Right lobe of liver (tissue), 6 donors: ENCODE data around the gene A2ML1. TPM values are rescaled to one million over a fixed set of nuclear protein-coding genes. Genes with fewer than 3 reads are reported as not detected.
A peak's percentile ranks its signal among the peaks of the same experiment; 100 is the strongest.
"Not testable (repeated sequence)": the region's sequence is repeated elsewhere in the genome, so short reads cannot be mapped to it uniquely, and the experiment has no call there.

Experiments
- ATAC-seq, 4 donors: fragments of 200-7000 bp; cut with Tn5 transposase; one replicate each; pipeline ENCODE4 v1.9.1; 2020; ENCODE audit warnings: mild to moderate bottlenecking in 4 of 4, moderate library complexity in 4 of 4
- DNase-seq, 3 donors: peaks; one replicate each; pipeline ENCODE4 v3.0.0-alpha.2; 2020
- H3K27ac ChIP-seq, 3 donors: fragments of 200-600 bp; one replicate each; pipeline ENCODE4 v1.8.0; 2022
- H3K27me3 ChIP-seq, 2 donors: fragments of 200-600 bp; one replicate each; pipeline ENCODE4 v1.8.0; 2022
- H3K36me3 ChIP-seq, 4 donors: fragments of 200-600 bp; sonication (generic) in 1 of 4; one replicate each; pipeline versions ENCODE4 v1.5.1 to v1.8.0; 2017 to 2022; ENCODE audit warnings: control low read depth in 1 of 4
- H3K4me1 ChIP-seq, 4 donors: fragments of 200-600 bp; sonication (generic) in 1 of 4; one replicate each; pipeline versions ENCODE4 v1.5.1 to v1.8.0; 2017 to 2022; ENCODE audit warnings: control low read depth in 1 of 4
- H3K4me3 ChIP-seq, 3 donors: fragments of 200-600 bp; one replicate each; pipeline ENCODE4 v1.8.0; 2022
- H3K9me3 ChIP-seq, 4 donors: fragments of 200-600 bp; sonication (generic) in 1 of 4; one replicate each; pipeline versions ENCODE4 v1.5.1 to v1.8.0; 2017 to 2022; ENCODE audit warnings: control low read depth in 1 of 4
- CTCF ChIP-seq, 4 donors: fragments of 200-600 bp in 3 of 4; fragments of 450-650 bp in 1 of 4; IDR thresholded peaks; one replicate each; pipeline versions ENCODE4 v1.5.1 to v1.8.0; 2016 to 2022; ENCODE audit warnings: antibody characterized with exemption in 4 of 4, mild to moderate bottlenecking in 2 of 4
- POLR2A ChIP-seq: fragments of 450-650 bp; IDR thresholded peaks from one replicate; pipeline ENCODE4 v1.6.1; 2017; ENCODE audit warnings: antibody characterized with exemption, mild to moderate bottlenecking
- WGBS: methylation state at CpG from one replicate; pipeline ENCODE4 v1.1.6; 2018; ENCODE audit warnings: low coverage, low lambda C conversion rate; ENCODE audit not compliant: insufficient coverage; ENCODE audit errors: missing lambda C conversion rate; 5-methylcytosine and 5-hydroxymethylcytosine counted together
- intact Hi-C, 2 donors: fragments of 100-400 bp; cut with DNase I; formaldehyde crosslinking; loops; one replicate each; pipeline versions ENCODE4 v1.11.2 to v1.14.1; 2022
- total RNA-seq, 6 experiments: library from RNA; depleted of rRNA in 2 of 6; stranded (reverse); fragments of >200 nt in 2 of 6; fragmentation: NEBNext Ultra II Directional in 3 of 6; extraction: Animal tissue kit (Norgen Biotek cat#: 25700) in 3 of 6; gene quantifications; one replicate each; pipeline versions ENCODE4 v1.1.0 to v1.2.4, GENCODE V29; 2016 to 2023
- donor health status: DM: no; HTN: yes; CAD: no.
- donor health status: DM: no; HTN: no; CAD: no.
- donor health status: DM: no; HTN: no; CAD: no.
- donor health status: DM: no; HTN: yes; CAD: no.
- donor health status: DM: no; HTN: yes; CAD: no.

Gene A2ML1
- total RNA-seq, 6 experiments from 2014 or later = 0.07 TPM; not detected in 5

GRCh38 chr12:8894378-8894777, 72.0 kb downstream of the A2ML1 start:
- Histone ChIP-seq H3K9me3 (no peaks in the 10 kb centered on the region), H3K4me3 (no peak overlapping the region), H3K27me3 (no peaks in the 10 kb centered on the region), H3K36me3 (no peaks in the 10 kb centered on the region), H3K4me1 (no peaks in the 10 kb centered on the region), H3K27ac (no peak overlapping the region)
- DNase-seq (no peak), ATAC-seq (no peak)
- intact Hi-C loops = no loop called here
- TF ChIP-seq POLR2A (no peak), CTCF (IDR thresholded peaks at IDR 0.05) (no peak)

- intact Hi-C loops = no loop called here
- DNase-seq = no peak
- WGBS = 37% methylated on average over 1 of the region's 1 CpG
- Histone ChIP-seq H3K4me1 (no peaks in the 10 kb centered on the region), H3K27me3 (no peaks in the 10 kb centered on the region), H3K27ac (no peak overlapping the region), H3K9me3 (no peaks in the 10 kb centered on the region), H3K4me3 (no peak overlapping the region), H3K36me3 (no peaks in the 10 kb centered on the region)
- TF ChIP-seq CTCF (IDR thresholded peaks at IDR 0.05) = no peak
- TF ChIP-seq POLR2A = no peak
- ATAC-seq = no peak
Observed at GRCh38 chr12:8894986-8895385, 72.6 kb downstream of the A2ML1 start.

GRCh38 chr12:8897081-8897480, 74.7 kb downstream of the A2ML1 start:
- no peak for ATAC-seq
- Histone ChIP-seq H3K36me3 (no peaks in the 10 kb centered on the region), H3K27ac (no peak overlapping the region), H3K4me3 (no peak overlapping the region), H3K9me3 (no peaks in the 10 kb centered on the region), H3K27me3 (no peaks in the 10 kb centered on the region), H3K4me1 (no peaks in the 10 kb centered on the region)
- no peak for TF ChIP-seq POLR2A
- TF ChIP-seq CTCF (IDR thresholded peaks at IDR 0.05) = no peak
- intact Hi-C loops = no loop called here
- no peak for DNase-seq
- 80% methylated on average over 7 of the region's 7 CpGs for WGBS

GRCh38 chr12:8899830-8900229, 77.4 kb downstream of the A2ML1 start:
- DNase-seq = no peak
- Histone ChIP-seq H3K4me3 (no peak overlapping the region), H3K36me3 (no peaks in the 10 kb centered on the region), H3K4me1 (no peaks in the 10 kb centered on the region), H3K27me3 (no peaks in the 10 kb centered on the region), H3K9me3 (no peaks in the 10 kb centered on the region), H3K27ac (no peak overlapping the region)
- WGBS = 65% methylated on average over 5 of the region's 6 CpGs
- ATAC-seq = no peak
- intact Hi-C loops = no loop called here
- TF ChIP-seq CTCF (IDR thresholded peaks at IDR 0.05) = no peak

- 63% methylated on average over 5 of the region's 5 CpGs for WGBS
- H3K27me3 ChIP-seq, H3K4me3 ChIP-seq, H3K9me3 ChIP-seq, H3K27ac ChIP-seq, intact Hi-C loops, DNase-seq, H3K4me1 ChIP-seq, H3K36me3 ChIP-seq: not testable (repeated sequence)
- peak in 1 of 4 donors; percentile 14 for ATAC-seq
Observed at GRCh38 chr12:8902703-8903102, 80.3 kb downstream of the A2ML1 start.
